NCI-H446 (cell line): ENCODE results near the gene CHST12.
"Not testable (repeated sequence)": the region's sequence is repeated elsewhere in the genome, so short reads cannot be mapped to it uniquely, and the experiment has no call there.

Experiments
- DNase-seq, 2 experiments: peaks; one replicate each; lab custom pipeline; 2025; lab: John Stamatoyannopoulos, UW

The CHST12 gene

DNA sequence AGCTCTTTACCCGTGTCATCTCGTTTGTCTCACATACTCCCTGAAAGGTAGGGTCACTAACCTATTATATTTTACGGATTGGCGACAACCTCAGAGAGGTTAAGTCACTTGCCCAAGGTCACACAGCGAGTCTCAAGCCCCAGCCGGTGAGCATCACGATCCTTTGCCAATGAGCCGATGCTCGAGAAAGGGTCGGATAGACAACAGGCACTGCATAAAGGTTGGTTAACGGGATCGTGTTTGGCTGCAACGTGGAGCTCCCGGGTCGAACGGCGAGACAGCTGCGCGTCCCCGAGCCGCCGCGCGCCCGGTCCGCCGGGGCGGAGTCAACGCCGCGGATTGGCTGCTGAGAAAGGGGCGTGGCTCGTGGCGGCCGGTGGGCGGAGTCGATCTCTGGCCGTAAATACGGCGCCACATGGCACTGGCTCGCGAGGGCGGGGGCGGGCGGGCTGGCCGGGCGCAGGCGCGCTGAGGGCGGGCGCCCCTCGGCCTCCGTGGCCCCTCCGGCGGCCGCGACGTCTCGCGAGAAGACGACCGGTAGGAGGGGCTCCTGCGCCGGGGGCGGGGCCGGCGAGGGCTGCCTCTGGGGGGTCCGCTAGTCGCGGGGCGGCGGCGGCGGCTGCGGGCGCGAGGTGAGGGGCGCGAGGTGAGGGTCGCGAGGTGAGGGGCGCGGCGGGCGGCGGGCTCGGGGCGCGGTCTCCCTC, at the start of gene CHST12:
Gene CHST12, plus strand, starts transcription at position 598 of the 704 bp plus-strand sequence. CDS start 29,029 bp downstream, outside the sequence.
- DNase-seq = peak; percentile 80 to 98

DNA sequence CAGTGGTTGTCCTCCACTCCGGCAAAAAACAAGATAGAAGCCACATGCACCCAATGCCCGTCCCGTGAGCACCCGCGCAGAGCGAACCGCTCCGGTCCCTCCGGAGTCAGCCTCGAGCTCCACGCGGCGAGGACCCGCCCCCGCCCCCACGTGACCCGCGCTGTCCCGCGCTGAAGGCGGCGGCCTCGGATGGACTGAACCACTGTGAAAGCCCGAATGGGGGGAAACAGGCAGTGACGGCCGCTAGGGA, 49.5 kb upstream of the CHST12 start:
- peak; percentile 94 to 95 for DNase-seq

DNA sequence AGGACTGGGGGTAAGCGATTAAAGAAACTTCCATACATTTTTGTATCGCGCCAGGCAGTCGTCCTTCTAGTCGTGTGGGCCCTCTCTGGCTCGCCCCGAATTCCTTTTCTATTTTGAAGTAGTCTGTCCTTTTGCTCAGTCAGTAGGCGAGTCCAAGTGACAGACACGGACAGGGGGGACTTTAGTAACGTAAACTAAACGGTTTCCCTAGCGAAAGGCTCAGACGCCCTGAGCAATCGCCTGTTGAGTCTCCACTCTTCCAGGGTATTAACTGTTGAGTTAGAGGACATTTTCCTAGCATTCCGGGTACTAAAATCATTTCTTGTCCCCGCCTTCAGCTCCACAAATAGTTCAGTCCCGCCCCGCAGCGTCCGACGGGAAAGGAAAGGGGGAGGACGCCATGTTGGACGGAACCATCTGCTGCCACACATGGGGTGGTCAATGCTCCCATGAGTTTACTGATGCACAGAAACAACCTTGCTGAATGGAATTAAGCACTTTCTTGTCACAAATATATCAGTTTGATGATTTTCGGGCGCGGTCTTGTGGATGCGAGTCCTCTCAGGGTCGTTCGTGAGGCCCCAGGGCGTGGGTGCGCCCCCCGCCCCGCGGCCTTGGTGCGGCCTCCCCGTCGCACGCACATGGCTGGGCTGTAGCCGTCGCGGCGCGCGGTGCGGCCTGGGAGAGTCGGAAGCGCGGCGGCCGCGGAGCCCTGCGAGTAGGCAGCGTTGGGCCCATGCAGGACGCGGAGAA, 49.0 kb upstream of the CHST12 start, which contains the start of gene EIF3B:
Gene EIF3B, plus strand, starts transcription at position 642 of the 753 bp plus-strand sequence. Its CDS starts 95 bp downstream, at position 737.
- DNase-seq = peak; percentile 95 to 96

DNA sequence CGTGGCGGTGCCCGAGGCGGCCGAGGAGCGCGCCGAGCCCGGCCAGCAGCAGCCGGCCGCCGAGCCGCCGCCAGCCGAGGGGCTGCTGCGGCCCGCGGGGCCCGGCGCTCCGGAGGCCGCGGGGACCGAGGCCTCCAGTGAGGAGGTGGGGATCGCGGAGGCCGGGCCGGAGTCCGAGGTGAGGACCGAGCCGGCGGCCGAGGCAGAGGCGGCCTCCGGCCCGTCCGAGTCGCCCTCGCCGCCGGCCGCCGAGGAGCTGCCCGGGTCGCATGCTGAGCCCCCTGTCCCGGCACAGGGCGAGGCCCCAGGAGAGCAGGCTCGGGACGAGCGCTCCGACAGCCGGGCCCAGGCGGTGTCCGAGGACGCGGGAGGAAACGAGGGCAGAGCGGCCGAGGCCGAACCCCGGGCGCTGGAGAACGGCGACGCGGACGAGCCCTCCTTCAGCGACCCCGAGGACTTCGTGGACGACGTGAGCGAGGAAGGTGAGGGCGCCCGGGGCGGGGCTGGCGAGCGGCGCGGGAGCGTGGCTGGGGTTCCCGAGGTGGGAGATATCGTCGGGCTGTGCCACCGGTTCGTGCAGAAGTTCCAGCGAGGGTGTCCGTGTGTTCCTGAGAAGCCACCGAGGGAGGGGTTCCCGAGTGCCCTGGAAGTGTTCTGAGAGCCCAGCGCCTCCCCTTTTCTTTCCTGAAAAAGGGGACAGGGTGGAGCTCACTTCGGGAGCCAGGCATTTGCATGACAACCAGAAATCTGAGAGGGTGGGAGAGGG, 48.3 kb upstream of the CHST12 start:
- no peak for DNase-seq

DNA sequence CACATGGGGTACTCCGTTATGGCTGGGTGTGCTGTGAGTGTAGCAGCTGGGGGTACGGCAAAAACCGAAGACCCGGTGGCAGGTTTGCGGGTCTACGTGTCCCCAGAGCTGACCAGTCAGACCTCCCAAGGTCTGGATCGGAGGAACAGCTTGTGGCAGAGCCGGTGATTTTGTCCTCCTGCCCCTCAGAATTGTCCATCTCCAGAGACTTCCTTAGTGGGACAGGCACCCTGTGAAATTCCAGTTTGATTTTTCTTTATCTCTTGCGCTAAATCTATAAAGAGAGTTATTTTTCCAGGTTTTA, 47.8 kb upstream of the CHST12 start:
- no peak for DNase-seq

DNA sequence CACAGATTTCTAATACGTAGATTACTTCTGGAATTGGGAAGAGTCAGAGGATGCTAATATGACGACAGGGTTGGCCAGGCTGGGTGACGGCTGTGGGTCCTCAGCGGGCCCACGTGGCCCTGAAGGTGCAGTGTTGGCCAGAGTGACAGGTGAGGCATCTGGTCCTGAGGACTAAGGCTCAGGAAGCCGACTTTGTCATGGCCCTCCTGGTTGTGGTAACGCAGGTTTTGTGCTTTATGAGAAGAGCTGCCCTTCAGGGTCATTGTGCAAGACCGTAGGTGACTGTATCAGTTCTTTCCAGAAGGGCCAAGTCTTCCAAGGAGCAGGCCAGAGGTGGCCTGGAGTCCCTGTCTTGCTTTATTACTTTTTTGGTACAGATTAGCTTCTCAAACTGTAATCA, 46.2 kb upstream of the CHST12 start:
- DNase-seq = no peak

DNA sequence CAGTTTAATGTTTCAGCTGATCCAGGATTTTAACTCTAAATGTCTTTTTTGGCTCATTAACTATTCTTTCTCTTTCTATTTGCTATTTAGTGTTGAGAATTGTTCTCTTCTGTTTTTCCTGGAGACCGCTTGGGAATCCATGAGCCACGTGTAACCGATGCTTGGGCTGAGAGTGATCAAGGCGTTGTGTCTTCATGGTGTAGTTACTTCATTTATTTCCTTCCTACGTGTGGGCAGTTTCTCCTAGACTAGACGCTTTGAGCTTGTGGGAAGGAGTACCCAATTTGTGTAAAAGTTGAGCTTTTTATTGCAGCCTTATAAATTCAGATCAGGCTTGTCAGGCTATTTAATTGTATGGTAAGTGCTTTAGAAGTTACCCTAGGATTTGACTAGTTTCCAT, 45.8 kb upstream of the CHST12 start:
- no peak for DNase-seq

DNA sequence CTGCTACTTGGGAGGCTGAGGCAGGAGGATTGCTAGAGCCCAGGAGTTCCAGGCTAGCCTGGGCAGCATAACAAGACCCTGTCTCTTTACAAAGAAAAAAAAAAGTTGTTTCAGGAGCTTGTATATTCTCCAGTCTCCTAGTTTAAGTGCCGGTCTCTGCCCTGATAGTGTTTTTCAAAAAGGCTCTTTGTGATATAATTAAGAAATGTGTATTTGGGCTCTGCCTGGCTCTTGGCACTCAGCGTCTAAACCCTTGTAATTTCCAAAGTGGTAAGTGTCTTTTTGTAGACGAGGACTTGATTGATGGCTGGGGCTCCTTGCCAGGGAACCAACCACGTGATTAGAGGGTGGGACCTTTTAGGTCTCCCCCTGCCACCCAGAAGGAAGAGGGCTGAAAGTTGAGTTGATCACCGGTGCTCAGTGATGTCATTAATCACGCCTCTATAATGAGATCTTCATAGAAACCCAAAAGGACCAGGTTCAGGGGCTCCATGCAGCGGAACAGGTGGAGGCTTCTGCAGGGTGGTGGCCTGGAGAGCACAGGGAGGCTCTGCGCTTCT, 44.4 kb upstream of the CHST12 start:
- DNase-seq = no peak

DNA sequence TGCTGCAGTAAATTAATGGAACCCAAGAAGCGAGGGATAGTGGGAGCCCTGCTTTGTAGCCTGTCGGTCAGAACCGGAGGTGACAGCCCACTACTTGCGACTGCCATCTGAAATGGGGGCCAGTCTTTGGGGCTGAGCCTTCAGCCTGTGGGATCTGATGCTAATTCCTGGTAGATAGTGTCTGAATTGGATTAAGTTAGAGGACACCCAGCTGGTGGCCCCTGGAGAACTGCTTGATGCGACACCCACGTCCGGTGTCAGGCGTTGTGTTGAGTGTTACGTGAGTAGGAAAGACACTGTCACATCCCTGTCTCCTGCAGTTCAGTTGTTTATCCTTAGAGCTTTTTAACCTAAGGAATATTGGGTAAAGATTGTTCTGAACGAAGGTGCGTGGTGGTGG, 43.8 kb upstream of the CHST12 start:
- DNase-seq = no peak

DNA sequence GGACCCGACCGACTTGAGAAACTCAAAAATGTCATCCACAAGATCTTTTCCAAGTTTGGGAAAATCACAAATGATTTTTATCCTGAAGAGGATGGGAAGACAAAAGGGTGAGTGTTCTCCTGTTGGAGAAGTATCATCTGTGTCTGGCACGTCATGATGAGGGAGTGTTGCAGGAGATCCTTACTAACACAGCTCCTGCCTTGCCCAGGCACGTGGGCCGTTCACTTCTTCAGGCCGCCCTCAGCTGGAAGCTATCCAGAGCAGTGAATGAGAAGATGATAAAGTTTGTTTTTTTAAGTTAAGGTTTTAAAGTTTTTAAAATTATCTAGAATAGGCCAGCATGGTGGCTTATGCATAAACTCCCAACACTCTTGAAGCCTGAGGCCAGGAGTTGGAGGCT, 42.6 kb upstream of the CHST12 start:
- no peak for DNase-seq

DNA sequence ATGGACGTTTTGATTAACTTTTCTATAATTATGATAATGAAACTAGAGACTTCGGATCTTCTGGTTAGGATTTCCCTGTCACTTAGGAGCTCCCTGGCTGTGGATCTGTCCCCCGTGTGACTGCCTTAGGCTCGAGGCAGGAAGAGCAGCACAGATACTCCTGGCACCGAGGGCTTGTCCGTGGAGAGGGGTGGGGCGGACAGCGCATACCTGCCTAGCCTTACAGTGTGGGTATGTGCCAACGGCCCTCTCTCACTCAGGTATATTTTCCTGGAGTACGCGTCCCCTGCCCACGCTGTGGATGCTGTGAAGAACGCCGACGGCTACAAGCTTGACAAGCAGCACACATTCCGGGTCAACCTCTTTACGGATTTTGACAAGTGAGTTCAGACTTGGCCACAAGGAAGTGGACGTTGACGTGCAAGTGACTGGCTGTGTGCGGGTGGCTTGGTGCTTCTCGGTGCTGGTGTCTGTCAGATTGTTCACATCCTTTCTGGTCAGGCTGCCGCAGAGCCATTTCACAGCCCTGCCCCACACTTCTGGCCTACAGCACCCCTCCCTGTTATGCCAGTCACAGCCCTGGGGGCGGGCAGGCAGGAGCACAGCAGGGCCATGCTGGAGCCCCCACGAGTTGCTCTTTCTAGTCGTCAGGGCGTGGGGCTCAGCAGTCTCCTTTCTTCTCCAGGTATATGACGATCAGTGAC, 40.9 kb upstream of the CHST12 start:
- DNase-seq = no peak

DNA sequence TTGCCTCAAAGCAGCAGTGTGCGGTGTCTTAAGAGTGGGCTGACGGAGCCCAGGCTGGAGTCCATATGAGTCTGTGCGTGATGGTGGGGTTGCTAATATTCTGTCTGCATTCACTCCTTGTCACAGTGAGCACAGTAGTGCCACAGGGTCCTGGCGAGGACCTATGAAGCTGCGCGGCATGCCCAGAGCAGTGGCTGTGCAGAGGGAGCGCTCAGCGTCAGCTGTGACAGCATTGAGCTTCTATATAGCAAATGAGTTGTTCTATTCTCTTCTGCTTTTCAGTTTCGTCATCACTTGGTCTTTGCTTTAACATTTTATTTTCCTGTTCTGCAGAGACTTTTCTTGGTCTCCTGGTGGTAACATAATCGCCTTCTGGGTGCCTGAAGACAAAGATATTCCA, 34.3 kb upstream of the CHST12 start:
- no peak for DNase-seq

DNA sequence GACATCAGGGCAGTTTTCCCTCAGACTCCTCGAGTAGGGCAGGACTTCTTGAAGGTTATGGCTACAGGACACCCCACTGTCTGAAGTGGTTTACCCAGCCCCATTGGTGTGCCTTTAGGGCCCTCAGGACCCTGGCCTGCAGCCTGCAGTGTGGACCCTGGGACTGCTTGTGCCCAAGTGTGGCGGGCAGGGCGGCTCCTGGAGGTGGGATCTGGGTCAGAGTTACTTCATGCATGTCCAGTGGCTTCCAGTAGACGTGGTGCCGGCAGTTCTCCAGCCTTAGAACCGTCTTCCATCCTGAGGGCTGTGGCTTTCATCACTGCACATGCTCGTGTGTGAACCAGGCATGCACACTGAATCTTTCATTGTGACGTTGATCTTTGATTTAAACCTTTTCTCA, 32.1 kb upstream of the CHST12 start:
- DNase-seq = no peak

DNA sequence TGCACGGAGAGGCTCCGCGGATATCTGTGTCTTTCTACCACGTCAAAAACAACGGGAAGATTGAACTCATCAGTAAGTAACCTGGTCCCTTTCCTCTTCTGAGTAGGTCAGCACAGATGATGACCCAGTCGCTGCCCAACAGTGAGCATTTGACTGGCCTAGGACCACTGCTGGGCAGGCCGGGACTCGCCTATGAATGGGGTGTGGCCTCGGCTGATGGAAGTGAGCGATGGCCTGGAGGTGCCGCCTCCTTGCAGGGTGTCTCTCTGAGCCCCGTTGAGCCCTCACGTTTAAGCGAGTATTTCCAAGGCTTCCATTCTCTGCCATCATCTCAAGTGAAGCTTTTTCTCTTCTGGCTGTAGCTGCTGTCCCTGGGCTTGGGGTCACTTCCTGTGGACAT, 30.7 kb upstream of the CHST12 start:
- no peak for DNase-seq

DNA sequence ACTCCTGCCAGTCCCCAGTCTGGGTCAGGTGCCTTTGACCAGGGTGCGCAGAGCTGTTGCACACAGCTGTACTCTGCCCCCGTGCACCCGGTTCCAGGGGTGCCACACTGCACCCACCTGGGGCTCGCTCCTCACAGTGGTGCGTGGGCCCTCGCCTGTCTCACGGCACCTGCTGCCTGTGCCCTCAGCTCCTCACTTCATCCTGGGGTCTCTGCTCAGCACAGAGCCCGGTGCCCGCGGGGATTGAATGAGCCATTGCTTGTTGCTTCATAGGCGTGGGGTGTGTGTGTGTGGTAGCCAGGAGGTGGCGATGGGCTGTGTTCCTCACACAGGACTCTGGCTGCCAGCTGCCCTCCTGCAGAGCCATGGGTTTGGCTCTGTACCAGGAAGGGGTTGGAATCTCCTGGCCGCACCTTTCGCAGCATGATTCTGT, 30.3 kb upstream of the CHST12 start:
- no peak for DNase-seq

DNA sequence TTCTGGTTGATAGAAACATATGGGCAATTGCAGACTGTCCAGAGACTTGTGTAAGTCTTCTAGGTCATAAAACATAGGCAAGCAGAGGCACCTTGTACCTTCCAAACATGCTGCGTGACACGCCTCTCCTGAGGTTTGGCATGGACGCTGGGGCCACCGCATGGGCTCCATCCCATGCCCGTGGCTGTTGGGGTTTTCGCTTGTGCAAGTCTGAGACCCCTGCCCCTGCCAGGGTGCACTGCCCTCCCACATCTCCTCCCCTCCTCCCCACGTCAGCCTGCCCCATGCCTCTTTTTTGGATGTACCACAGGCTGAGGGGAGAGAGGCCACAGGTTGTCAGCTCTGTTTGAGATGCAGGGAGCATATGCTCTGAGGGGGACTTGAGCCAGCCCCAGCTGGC, 29.8 kb upstream of the CHST12 start:
- no peak for DNase-seq

DNA sequence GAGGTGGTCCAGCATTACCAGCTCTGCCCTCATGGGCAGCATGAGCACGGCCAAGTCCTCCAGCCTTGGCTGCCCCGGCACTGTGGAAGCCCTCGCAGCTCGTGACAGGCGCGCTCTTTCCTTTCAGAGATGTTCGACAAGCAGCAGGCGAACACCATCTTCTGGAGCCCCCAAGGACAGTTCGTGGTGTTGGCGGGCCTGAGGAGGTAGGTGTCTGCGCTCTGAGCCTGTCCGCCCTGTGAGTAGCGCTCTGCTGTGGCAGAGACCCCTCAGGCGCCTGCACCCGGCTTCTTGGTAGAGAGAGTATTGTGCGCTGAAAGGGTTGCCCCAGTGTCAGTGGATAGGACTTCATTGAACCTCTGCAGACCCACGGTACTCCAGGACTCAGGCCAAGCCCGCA, 29.0 kb upstream of the CHST12 start:
- no peak for DNase-seq

DNA sequence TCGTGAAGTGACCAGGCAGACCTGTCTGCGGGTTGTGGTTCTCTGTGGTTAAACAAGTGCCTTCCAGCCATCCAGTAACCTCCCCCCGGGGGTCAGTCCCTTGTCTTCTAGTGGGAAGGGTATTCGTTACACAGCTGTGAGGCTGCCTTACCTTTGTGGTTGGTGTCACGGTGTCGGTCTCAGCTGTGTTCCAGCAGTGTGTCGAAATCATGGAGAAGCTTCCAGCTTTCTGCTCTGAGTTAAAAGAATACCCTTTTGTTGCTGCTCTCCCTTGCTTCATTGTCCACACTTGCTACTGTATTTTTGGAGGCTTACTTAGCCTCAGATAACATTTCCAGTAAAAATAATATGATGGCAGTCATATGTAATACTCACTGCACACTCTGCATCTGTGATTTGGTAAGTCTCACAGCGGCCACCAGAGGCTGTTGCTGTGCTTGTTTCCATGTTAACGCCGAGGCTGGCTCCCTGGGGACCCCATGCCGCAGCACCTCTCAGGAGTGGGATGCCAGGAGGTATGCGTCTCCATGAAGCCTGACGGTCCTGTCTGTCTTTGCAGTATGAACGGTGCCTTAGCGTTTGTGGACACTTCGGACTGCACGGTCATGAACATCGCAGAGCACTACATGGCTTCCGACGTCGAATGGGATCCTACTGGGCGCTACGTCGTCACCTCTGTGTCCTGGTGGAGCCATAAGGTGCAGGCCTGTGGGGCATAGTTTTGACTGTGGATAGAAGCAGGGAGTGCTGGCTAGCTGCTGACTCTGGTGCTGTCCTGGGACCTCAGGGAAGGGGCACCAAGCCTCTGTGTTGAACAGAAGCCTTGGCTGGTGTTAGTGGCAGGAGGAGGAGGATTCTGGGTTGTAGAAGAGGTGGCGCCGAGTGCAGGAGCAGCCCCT, 28.3 kb upstream of the CHST12 start:
- no peak for DNase-seq

DNA sequence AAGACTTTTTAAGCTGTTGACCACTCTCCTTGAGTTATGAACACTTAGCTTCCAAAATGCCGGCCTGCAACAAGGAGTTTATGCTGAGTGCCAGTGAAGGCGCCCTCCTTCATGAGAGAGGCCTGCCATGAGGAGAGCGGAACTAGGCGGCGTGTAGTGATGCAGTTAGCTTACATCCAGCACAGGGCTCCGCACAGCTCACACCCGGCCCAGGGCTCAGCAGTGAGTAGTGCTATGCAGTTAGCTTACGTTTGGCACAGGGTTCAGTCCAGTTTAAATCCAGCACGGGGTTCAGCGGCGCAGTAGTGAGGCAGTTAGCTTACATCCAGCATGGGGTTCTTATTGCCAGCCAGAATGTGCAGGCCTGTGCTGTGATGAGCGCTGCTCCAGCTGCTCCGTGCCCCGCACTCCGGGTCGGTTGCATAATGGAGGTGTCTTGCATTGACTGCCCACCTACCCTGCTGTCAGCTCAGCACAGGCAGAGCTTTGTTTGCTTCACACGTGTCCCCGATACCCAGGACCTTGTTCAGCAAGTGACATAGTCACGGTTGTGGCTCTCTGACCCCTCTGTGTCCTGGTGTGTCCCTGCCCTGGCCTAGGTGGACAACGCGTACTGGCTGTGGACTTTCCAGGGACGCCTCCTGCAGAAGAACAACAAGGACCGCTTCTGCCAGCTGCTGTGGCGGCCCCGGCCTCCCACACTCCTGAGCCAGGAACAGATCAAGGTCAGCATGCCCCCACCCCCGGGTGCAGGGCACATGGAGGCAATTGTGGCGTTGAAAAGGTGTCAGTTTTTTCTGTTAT, 26.9 kb upstream of the CHST12 start:
- no peak for DNase-seq

DNA sequence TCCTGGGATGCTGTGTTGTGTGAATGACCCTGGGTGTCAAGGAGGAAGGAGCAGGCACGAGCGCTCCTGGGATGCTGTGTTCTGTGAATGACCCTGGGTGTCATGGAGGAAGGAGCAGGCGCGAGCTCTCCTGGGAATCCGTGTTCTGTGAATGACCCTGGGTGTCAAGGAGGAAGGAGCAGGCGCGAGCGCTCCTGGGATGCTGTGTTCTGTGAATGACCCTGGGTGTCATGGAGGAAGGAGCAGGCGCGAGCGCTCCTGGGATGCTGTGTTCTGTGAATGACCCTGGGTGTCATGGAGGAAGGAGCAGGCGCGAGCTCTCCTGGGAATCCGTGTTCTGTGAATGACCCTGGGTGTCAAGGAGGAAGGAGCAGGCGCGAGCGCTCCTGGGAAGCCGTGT, 25.9 kb upstream of the CHST12 start:
- DNase-seq = not testable (repeated sequence)
